Ectodermal cell (in vitro differentiated cells): ENCODE measurements around the gene TLX2.

Experiments
- H3K27ac ChIP-seq: 2 replicates; pipeline ENCODE4 v1.7.0; 2013; ENCODE audit warnings: mild to moderate bottlenecking, low read depth, low read length; ENCODE audit not compliant: insufficient read depth, poor library complexity, severe bottlenecking
- H3K27me3 ChIP-seq: 2 replicates; pipeline ENCODE4 v1.7.0; 2013; ENCODE audit warnings: mild to moderate bottlenecking, low read length; ENCODE audit not compliant: insufficient read depth, control insufficient read depth, poor library complexity, severe bottlenecking
- H3K36me3 ChIP-seq: one replicate; pipeline ENCODE4 v1.7.0; 2013; ENCODE audit warnings: low read length; ENCODE audit not compliant: control insufficient read depth, insufficient read depth
- H3K4me1 ChIP-seq: one replicate; pipeline ENCODE4 v1.7.0; 2013; ENCODE audit warnings: low read length; ENCODE audit not compliant: control insufficient read depth, insufficient read depth
- H3K4me3 ChIP-seq: 2 replicates; pipeline ENCODE4 v1.7.0; 2013; ENCODE audit warnings: low read depth, low read length, control low read depth; ENCODE audit not compliant: insufficient read depth
- H3K9me3 ChIP-seq: 2 replicates; pipeline ENCODE4 v1.7.0; 2013; ENCODE audit warnings: mild to moderate bottlenecking, low read length, moderate library complexity; ENCODE audit not compliant: control insufficient read depth
- WGBS, 2 experiments: methylation state at CpG; one replicate each; pipeline ENCODE4 v1.1.7; 2013; ENCODE audit warnings: missing lambda C conversion rate in 2 of 2; 5-methylcytosine and 5-hydroxymethylcytosine counted together

TLX2 gene

GRCh38 chr2:74513605-74514367 is 464 bp upstream of the TLX2 start:
- Histone ChIP-seq H3K36me3 (no peaks in the 10 kb centered on the region), H3K9me3 (no peaks in the 10 kb centered on the region), H3K27me3 (peaks cover 100% of the 10 kb centered on the region), H3K4me1 (peaks cover 15% of the 10 kb centered on the region), H3K4me3 (no peak overlapping the region), H3K27ac (no peak overlapping the region)
- WGBS, 2 experiments: 2 to 3% methylated on average over 52 of the region's 52 CpGs

GRCh38 chr2:74515271-74515980 is 1.2 kb downstream of the TLX2 start:
- no peak overlapping the region for H3K4me3 ChIP-seq
- no peak overlapping the region for H3K27ac ChIP-seq
- WGBS, 2 experiments: 3% methylated on average over 60 of the region's 60 CpGs
- no peaks in the 10 kb centered on the region for H3K9me3 ChIP-seq
- H3K27me3 ChIP-seq: peaks cover 100% of the 10 kb centered on the region
- H3K4me1 ChIP-seq: peaks cover 15% of the 10 kb centered on the region
- H3K36me3 ChIP-seq: no peaks in the 10 kb centered on the region

GRCh38 chr2:74515981-74516633 is 1.9 kb downstream of the TLX2 start:
- H3K27ac ChIP-seq: no peak overlapping the region
- peaks cover 98% of the 10 kb centered on the region for H3K27me3 ChIP-seq
- peaks cover 15% of the 10 kb centered on the region for H3K4me1 ChIP-seq
- H3K9me3 ChIP-seq: no peaks in the 10 kb centered on the region
- WGBS, 2 experiments: 7 to 8% methylated on average over 72 of the region's 72 CpGs
- H3K36me3 ChIP-seq: no peaks in the 10 kb centered on the region
- H3K4me3 ChIP-seq: no peak overlapping the region

- Histone ChIP-seq H3K4me1 (peaks cover 15% of the 10 kb centered on the region), H3K4me3 (no peak overlapping the region)
- WGBS, 2 experiments: 86 to 88% methylated on average over 13 of the region's 13 CpGs
Observed at GRCh38 chr2:74516650-74517049, 2.4 kb downstream of the TLX2 start.

GRCh38 chr2:74522516-74522915 is 8.3 kb downstream of the TLX2 start:
- H3K27me3 ChIP-seq: peaks cover 45% of the 10 kb centered on the region
- no peaks in the 10 kb centered on the region for H3K9me3 ChIP-seq
- no peak overlapping the region for H3K27ac ChIP-seq
- H3K4me1 ChIP-seq: no peaks in the 10 kb centered on the region
- no peak overlapping the region for H3K4me3 ChIP-seq
- H3K36me3 ChIP-seq: peaks cover 11% of the 10 kb centered on the region
- 81 to 89% methylated on average over 3 of the region's 3 CpGs for WGBS, 2 experiments

More at GRCh38 chr2:74516650-74517049, 2.4 kb downstream of the TLX2 start:
- Histone ChIP-seq H3K27me3 (peaks cover 98% of the 10 kb centered on the region), H3K27ac (no peak overlapping the region), H3K9me3 (no peaks in the 10 kb centered on the region), H3K36me3 (no peaks in the 10 kb centered on the region)

- H3K9me3 ChIP-seq: no peaks in the 10 kb centered on the region
- H3K36me3 ChIP-seq: peaks cover 18% of the 10 kb centered on the region
- H3K4me3 ChIP-seq: no peak overlapping the region
- peaks cover 8% of the 10 kb centered on the region for H3K4me1 ChIP-seq
- H3K27ac ChIP-seq: no peak overlapping the region
- peaks cover 30% of the 10 kb centered on the region for H3K27me3 ChIP-seq
- whole genome bisulfite sequencing, 2 experiments: 92 to 93% methylated on average over 9 of the region's 9 CpGs
Observed at GRCh38 chr2:74524005-74524404, 9.8 kb downstream of the TLX2 start.

- Histone ChIP-seq H3K27ac (no peak overlapping the region), H3K36me3 (peaks cover 18% of the 10 kb centered on the region), H3K4me3 (no peak overlapping the region), H3K9me3 (no peaks in the 10 kb centered on the region), H3K4me1 (peaks cover 8% of the 10 kb centered on the region), H3K27me3 (peaks cover 18% of the 10 kb centered on the region)
- WGBS, 2 experiments: 91 to 95% methylated on average over 10 of the region's 10 CpGs
Observed at GRCh38 chr2:74524955-74525716, 10.9 kb downstream of the TLX2 start.

- H3K27me3 ChIP-seq: peaks cover 11% of the 10 kb centered on the region
- H3K4me3 ChIP-seq: no peak within 1 kb of the TSS
- no peaks in the 10 kb centered on the region for H3K9me3 ChIP-seq
- no peak within 1 kb of the TSS for H3K27ac ChIP-seq
- peaks cover 8% of the 10 kb centered on the region for H3K4me1 ChIP-seq
- H3K36me3 ChIP-seq: peaks cover 18% of the 10 kb centered on the region
- WGBS, 2 experiments: 93 to 94% methylated on average over 10 to 11 of the region's 11 CpGs
Observed at GRCh38 chr2:74525717-74526648, 11.7 kb downstream of the TLX2 start, which contains the start of gene DQX1. TSS of gene DQX1 (minus strand) at chr2:74526231. CDS start at chr2:74525729, 502 bp downstream.

- Histone ChIP-seq H3K27ac (no peak overlapping the region), H3K36me3 (peaks cover 18% of the 10 kb centered on the region), H3K9me3 (no peaks in the 10 kb centered on the region), H3K4me1 (peaks cover 8% of the 10 kb centered on the region), H3K27me3 (peaks cover 4% of the 10 kb centered on the region), H3K4me3 (no peak overlapping the region)
- 97% methylated on average over 11 of the region's 11 CpGs for WGBS, 2 experiments
Observed at GRCh38 chr2:74526649-74527230, 12.5 kb downstream of the TLX2 start.
